Activated naive CD4-positive, alpha-beta T cell treated with anti-CD3 and anti-CD28 coated beads, Interleukin-2, amount 50 U/mL, for 72 hours (primary cell): ENCODE measurements around the gene HPDL. TPM values are rescaled to one million over a fixed set of nuclear protein-coding genes. Genes with fewer than 3 reads are reported as not detected.
"Not testable (repeated sequence)": the region's sequence is repeated elsewhere in the genome, so short reads cannot be mapped to it uniquely, and the experiment has no call there.

Source experiments
- ATAC-seq, 2 donors: fragments of 150-1000 bp; cut with Tn5 transposase; 2 replicates each; pipeline ENCODE4 v1.10.0; 2021; ENCODE audit warnings: mild to moderate bottlenecking in 2 of 2, moderate library complexity in 2 of 2
- DNase-seq, 2 donors: peaks; one replicate each; pipeline ENCODE4 v3.0.0; 2021 to 2022; ENCODE audit warnings: low spot score in 2 of 2
- H3K27ac Mint-ChIP-seq, 2 donors: one replicate each; pipeline ENCODE4 v1.8.0; 2022; ENCODE audit warnings: mild to moderate bottlenecking in 2 of 2, mixed read lengths in 2 of 2
- H3K36me3 Mint-ChIP-seq, 2 donors: one replicate each; pipeline ENCODE4 v1.8.0; 2022; ENCODE audit warnings: mixed read lengths in 2 of 2
- H3K9me3 Mint-ChIP-seq, 2 donors: one replicate each; pipeline ENCODE4 v1.8.0; 2022; ENCODE audit warnings: mixed read lengths in 2 of 2
- total RNA-seq, 2 donors: library from RNA; stranded (reverse); gene quantifications; one replicate each; pipeline ENCODE4 v1.2.3, GENCODE V29; 2022

Gene HPDL
- total RNA-seq, 2 donors from 2014 or later: 6.1 to 19.8 TPM

DNA sequence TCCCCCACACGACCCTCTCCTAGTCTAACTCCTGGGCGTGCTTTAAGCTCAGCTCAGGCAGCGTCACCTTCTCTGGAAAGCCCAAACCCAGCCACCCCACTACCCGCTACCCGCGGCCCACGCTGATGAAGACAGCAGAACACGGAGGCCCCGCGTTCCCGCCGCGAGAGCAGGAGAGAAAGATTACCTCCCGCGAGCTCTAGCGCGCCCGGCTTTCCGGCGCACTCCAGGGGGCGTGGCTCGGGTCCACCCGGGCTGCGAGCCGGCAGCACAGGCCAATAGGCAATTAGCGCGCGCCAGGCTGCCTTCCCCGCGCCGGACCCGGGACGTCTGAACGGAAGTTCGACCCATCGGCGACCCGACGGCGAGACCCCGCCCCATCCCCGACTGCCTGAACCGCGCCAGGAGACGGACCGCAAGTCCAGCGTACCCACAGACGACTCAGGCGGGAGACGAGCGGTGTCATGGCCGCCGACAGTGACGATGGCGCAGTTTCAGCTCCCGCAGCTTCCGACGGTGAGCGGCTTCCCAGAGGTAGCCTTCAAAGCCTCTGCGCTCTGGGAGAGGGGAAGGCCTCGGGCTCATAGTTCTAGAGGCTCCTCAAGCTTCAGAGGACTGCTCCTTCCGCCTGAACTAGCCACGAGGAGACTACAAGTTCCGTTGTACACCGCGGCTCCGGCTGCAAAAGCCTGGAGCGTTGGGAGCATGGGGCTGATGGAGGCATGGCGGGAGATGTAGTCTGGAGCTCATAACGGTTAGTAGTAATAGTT is 13.3 kb downstream of the HPDL start, which contains the start of the genes MUTYH and TOE1:
TSS of gene MUTYH (minus strand) at position 652 of the 770 bp plus-strand sequence. CDS start 5,935 bp downstream, outside the sequence.
TSS of gene TOE1 (plus strand) at position 382 of the 770 bp plus-strand sequence. CDS start at position 465, 83 bp downstream.
- H3K36me3 Mint-ChIP-seq: peaks cover 41 to 57% of the 10 kb centered on the region in 2 donors
- peak; percentile 86 to 88 for ATAC-seq
- peak within 1 kb of the TSS; percentile 97 to 99 for H3K27ac Mint-ChIP-seq
- peak; percentile 96 to 98 for DNase-seq
- peaks cover 0 to 5% of the 10 kb centered on the region in 2 donors for H3K9me3 Mint-ChIP-seq

DNA sequence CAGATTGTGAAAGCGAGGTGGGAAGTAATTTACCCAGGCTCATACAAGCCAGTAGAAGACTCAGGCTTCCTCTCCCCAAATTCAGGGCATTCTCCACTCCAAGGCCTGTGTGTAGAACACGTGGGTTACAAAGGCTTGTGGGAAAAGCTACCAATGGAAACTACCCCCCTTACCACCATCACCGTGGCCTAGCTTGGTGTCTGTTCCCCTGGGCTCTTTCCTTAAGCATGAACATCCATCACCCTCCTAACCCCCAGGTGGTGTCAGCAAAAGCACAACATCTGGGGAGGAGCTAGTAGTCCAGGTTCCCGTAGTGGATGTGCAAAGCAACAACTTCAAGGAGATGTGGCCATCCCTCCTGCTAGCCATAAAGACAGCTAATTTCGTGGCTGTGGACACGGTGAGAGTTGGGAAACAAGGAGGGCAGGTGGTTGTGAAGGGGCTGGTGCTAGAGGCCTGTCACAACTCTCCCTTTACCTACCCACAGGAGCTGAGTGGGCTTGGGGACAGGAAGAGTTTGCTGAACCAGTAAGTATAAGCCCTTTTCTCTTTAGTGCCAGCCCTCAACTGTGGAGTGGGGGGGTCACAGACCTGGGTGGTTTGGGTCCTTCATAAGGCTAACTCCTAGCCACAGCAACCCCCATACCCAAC is 14.2 kb downstream of the HPDL start:
- peak overlapping the region; percentile 97 to 99 for H3K27ac Mint-ChIP-seq
- peaks cover 0 to 5% of the 10 kb centered on the region in 2 donors for H3K9me3 Mint-ChIP-seq
- peaks cover 41 to 59% of the 10 kb centered on the region in 2 donors for H3K36me3 Mint-ChIP-seq
- DNase-seq (peak in 1 of 2 donors; percentile 20), ATAC-seq (peak in 1 of 2 donors; percentile 2)

DNA sequence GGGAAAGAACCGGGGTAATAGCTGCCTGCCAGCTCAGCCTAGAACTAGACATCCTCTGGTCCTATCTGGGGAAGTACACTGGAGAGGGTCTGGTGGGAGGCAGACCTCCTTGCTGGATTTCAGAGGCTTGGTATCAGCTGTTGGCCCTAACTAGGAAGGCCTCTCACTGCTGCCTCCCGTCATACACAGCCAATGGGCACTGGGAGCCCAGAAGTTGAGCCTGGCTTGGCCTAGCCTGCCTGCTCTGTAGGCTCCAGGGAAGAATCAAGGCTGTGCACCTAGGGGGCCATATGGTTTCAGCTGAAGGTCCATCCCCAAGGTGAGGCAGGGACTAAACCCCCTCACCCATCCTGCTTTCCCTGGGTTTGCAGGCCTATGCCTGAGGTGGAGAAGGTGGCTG is 17.8 kb downstream of the HPDL start:
- H3K27ac Mint-ChIP-seq: peak overlapping the region in 1 of 2 donors; percentile 63
- peaks cover 26 to 37% of the 10 kb centered on the region in 2 donors for H3K36me3 Mint-ChIP-seq
- no peaks in the 10 kb centered on the region for H3K9me3 Mint-ChIP-seq
- ATAC-seq: no peak
- DNase-seq: no peak

DNA sequence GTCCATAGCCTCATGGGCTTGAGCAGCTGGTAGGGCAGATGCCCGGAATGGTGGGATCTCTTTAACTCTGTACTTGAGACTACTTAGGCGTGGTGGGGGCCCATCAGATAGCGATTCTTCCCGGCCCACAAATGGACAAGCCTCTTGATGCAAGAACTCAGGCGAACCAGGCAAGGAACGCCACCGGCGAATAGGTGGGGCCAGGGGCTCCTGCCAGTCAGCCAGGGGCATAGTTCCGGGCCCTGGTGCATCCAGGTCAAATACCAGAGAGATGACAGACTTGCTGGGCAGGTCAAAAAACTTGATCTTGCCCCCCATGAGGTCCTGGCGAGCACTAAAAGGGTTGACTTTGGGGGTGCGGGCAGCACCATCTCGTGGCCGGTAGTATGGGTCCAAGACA is 18.3 kb downstream of the HPDL start:
- Mint-ChIP-seq H3K27ac (peak overlapping the region in 1 of 2 donors; percentile 86), H3K36me3 (peaks cover 21 to 33% of the 10 kb centered on the region in 2 donors), H3K9me3 (no peaks in the 10 kb centered on the region)
- DNase-seq (no peak), ATAC-seq (no peak)

DNA sequence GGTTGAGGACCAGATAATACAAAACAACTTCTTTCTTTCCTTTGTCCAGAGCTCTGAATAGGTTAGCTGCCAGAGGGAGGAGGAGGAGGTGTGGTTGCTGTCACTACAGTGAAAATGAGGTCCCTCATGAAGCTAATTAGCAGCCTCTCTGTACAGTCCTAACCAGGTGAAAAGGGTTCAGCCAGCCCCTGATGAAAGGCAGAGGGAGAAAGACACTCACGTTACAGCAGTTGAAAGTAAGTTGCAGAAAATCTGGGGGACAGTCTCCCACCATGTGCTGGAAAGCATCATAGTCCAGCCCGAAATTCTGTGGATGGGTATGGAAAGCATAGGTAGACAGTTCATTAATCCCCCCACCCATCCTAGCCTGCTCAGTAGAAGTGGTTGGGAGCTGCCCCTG is 19.8 kb downstream of the HPDL start:
- ATAC-seq (no peak), DNase-seq (no peak)
- Mint-ChIP-seq H3K36me3 (peaks cover 8 to 19% of the 10 kb centered on the region in 2 donors), H3K9me3 (no peaks in the 10 kb centered on the region), H3K27ac (peak overlapping the region in 1 of 2 donors; percentile 80)

DNA sequence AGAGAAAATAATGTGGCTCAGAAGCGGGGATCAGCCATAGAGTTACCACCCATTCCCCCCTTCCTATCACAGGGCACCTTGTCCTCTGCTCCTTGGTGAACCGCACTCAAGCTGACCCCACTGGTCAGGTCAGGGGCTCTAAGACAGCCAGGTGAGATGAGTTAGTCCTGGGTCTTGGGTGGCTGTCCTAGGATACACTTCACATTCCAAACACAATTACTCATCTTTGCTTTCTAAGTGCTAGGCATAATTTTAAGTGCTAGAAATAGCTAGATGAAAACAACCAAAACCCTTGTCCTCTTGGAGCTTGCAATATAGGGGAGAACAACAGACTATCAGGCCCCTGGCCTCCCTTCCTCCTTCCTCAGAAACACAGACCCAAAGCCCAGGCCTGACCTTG is 21.3 kb downstream of the HPDL start:
- no peak for ATAC-seq
- Mint-ChIP-seq H3K27ac (peak overlapping the region in 1 of 2 donors; percentile 73), H3K9me3 (no peaks in the 10 kb centered on the region), H3K36me3 (peaks cover 0 to 12% of the 10 kb centered on the region in 2 donors)
- DNase-seq: no peak

DNA sequence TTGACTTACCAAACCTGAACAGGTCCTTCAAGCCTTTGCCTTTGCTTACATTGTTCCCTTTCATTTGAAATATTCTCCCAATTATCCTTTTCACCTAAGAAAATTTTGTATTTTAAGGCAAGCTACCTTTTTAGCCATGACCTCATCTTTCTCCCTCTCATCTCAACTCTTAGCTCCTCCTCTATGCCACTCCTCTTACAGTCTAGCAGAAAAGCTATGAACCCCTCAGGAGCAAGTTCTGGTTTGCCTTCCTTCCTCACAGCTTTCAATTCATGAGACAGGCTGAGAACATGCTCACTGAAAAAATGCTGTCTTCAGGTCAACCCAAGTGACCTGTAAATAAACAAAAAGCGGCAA is 21.9 kb downstream of the HPDL start:
- DNase-seq: no peak
- Mint-ChIP-seq H3K9me3 (no peaks in the 10 kb centered on the region), H3K27ac (peak overlapping the region; percentile 69 to 73), H3K36me3 (peaks cover 0 to 6% of the 10 kb centered on the region in 2 donors)
- ATAC-seq: no peak

DNA sequence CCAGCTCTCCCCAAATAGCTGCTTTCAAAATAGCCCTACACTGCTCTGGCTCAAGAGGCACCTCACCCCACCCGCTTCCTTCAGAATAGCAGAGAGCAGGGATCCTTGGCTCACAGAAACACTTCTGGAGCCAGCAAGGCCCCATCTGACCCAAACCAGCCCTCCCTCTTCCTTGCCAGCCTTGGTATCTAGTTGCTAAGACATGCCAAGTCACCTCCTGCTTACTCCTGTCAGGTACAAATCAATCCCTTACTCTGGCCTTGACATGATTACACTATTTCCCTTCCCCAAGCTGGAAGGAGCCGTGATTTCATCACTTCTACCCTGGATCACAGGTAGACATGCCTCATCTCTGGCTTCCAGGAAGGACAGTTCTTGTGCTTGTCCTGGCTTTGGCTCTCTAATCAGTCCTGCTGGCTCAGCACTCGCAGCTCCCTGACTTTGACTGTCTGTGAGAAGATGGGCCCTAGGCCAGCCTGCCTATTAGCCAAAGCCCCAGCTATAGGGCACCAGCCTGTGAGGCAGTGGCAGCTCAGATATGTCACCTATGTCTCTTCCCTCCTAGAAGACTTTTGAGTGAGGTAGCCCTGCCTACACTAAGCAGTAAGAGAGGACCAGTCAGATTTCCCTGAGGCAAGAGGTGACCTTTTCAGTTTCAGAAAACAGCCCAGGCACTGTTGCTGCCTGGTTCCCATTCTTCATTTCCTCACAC is 22.4 kb downstream of the HPDL start:
- ATAC-seq: peak; percentile 34 to 65
- no peaks in the 10 kb centered on the region for H3K9me3 Mint-ChIP-seq
- peak overlapping the region; percentile 69 to 73 for H3K27ac Mint-ChIP-seq
- DNase-seq: no peak
- H3K36me3 Mint-ChIP-seq: peaks cover 0 to 4% of the 10 kb centered on the region in 2 donors

DNA sequence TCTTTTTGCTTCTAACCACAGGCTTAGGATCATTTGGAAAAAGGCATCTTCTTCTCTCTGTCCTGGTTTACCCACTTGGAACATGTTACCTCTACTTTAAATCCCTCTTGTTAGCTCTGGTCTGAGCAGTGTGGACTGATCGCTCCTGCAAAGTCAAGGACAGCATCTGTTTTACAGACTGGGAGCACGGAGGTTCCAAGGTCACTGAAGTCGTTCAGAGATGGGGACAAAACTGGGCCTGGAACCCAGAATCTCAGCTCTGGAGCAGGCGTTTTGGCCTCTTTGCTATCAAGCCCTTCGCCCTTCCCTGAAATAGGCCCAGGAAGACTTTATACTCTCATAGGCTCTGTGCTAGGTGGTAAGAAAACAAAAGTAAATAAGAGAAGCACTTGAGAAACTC is 24.8 kb downstream of the HPDL start:
- Mint-ChIP-seq H3K9me3 (no peaks in the 10 kb centered on the region), H3K27ac (no peak overlapping the region), H3K36me3 (no peaks in the 10 kb centered on the region)
- no peak for ATAC-seq
- DNase-seq: no peak

DNA sequence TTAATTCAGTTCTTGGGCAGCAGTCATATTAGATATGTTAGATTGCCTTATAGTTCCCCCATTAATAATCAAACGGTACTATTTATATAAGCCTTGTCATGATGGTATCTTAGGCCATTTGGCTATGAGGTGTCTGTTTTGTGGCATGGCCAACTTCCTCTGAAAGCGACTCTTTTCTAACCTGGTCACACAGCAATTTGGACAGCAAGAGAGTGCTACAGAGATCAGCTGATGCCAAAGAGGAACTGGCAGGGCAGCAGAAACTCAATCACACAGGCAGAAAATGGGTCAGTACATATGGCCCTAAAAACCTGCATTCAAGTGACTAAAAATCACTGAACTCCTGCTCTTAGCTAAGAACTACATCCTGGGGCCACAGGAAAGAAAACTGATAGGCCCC is 27.0 kb downstream of the HPDL start:
- ATAC-seq (no peak), DNase-seq (no peak)
- H3K27ac Mint-ChIP-seq: no peak overlapping the region
- no peaks in the 10 kb centered on the region for H3K9me3 Mint-ChIP-seq
- no peaks in the 10 kb centered on the region for H3K36me3 Mint-ChIP-seq

DNA sequence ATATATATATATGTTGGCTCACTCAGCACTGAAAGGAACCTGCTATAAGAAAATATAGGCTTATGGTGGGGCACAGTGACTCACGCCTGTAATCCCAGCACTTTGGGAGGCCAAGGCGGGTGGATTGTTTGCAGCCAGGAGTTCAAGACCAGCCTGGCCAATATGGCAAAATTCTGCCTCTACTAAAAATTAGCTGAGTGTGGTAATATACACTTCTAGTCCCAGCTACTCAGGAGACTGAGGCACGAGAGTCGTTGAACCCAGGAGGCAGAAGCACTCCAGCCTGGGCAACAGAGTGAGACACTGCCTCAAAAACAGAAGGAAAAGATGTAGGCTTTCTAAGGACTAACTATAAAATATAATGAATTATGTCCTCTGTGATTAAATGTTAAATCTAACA is 28.1 kb downstream of the HPDL start:
- H3K36me3 Mint-ChIP-seq: no peaks in the 10 kb centered on the region
- no peak overlapping the region for H3K27ac Mint-ChIP-seq
- ATAC-seq: no peak
- DNase-seq: no peak
- no peaks in the 10 kb centered on the region for H3K9me3 Mint-ChIP-seq

DNA sequence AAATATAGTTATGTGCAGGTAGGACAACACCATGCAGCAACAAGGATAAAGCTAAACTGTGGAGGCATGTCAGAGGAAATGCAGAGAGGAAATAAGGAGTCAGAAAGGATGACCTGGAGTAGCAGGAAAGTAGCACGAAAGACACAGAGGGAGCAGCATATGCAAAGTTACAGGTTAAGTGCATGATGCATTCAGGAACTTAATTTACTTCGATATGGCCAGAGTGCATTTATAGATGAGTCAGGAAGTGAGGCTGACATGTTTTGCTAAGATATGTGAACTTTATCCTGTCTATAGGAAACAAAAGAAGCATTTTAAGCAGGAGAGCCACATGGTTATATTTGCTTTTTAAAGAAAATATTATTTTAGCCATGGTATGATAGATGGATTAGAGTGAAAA is 29.0 kb downstream of the HPDL start:
- no peaks in the 10 kb centered on the region for H3K9me3 Mint-ChIP-seq
- H3K27ac Mint-ChIP-seq: no peak overlapping the region
- no peaks in the 10 kb centered on the region for H3K36me3 Mint-ChIP-seq
- ATAC-seq (no peak), DNase-seq (no peak)

DNA sequence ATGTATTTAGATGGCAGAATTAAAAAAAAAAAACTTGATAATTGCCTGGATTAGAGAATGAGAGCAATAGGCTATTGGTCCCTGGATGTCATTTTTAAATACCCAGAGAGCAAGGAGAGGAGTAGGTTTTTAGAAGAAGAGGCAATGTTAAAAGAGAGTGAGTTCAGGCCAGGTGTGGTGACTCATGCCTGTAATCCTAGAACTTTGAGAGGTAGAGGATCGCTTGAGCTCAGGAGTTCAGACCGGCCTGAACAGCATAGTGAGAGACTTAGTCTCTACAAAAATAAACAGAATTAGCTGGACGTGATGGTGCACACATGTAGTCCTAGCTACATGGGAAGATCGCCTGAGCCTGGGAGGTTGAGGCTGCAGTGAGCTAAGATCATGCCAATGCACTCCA is 29.5 kb downstream of the HPDL start:
- no peak for ATAC-seq
- Mint-ChIP-seq H3K9me3 (no peaks in the 10 kb centered on the region), H3K27ac (no peak overlapping the region)

DNA sequence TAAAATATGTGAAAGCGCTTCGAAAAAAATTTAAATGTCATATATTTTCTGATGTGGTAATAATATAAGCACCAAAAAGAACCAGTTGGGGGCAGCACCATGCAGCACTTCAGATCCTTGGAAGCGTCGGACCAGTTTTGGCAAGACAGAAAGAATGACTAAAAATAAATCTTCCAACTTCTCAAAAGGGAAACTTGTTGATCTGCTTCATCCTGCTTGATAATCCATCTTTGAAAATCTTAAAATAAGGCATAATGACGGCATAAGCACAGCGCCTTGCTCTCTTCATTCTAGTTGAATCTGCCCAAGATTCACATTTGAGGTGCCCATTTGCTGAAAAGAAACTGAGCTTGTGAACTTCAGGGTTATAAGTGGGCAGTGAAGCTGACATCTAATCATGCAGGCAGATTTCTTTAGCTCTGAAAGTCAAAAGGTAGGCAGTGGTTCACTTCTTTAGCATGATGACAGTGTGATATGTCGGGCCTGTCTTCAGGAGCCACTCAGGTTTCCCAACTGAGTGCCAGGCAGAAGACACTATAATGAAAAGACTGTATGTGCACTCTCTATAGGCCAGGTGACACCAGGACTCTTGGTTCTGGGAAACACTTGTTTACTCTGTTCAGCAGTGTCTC is 33.3 kb downstream of the HPDL start:
- Mint-ChIP-seq H3K36me3 (no peaks in the 10 kb centered on the region), H3K27ac (no peak overlapping the region)

More for the DNA sequence above, 29.5 kb downstream of the HPDL start:
- no peak for DNase-seq
- H3K36me3 Mint-ChIP-seq: no peaks in the 10 kb centered on the region

DNA sequence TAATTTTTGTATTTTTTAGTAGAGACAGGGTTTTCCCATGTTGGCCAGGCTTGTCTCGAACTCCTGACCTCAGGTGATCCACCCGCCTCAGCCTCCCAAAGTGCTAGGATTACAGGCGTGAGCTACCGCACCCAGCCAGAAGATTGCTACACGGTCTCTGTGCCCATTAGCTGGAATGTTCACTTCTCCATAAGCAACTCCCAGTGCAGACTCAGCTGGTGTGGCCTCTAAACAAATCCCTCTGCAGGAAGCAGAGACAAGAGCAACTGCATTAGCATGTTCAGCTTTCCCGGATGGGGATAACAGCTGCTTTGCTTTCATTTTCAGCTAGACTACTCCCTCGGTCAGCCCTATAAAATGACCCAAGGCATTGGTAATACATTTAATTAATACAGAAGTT is 34.3 kb downstream of the HPDL start:
- not testable (repeated sequence) for H3K9me3 Mint-ChIP-seq, DNase-seq, H3K36me3 Mint-ChIP-seq, H3K27ac Mint-ChIP-seq, ATAC-seq

More for the DNA sequence above, 33.3 kb downstream of the HPDL start:
- peak in 1 of 2 donors; percentile 57 for DNase-seq
- peak; percentile 47 to 72 for ATAC-seq
- no peaks in the 10 kb centered on the region for H3K9me3 Mint-ChIP-seq

DNA sequence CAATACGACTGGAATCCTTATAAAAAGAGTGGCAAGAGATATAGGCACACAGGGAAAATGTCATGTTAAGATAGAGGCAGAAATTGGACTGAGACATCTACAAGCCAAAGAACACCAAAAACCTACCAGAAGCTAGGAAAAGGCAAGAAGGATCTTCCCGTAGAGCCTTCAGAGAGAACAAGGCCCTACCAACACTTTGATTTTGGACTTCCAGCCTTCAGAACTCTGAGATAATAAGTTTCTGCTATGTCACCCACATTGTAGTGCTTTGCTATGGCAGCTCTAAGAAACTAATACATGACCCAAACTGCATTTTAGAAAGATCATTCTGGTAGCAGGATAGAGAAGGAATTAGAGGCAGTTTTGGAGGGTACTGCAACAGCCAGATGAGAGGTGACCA is 37.6 kb downstream of the HPDL start:
- Mint-ChIP-seq H3K36me3 (no peaks in the 10 kb centered on the region), H3K9me3 (no peaks in the 10 kb centered on the region), H3K27ac (no peak overlapping the region)
- DNase-seq (no peak), ATAC-seq (no peak)
